B cell (primary cell): Measurements from ENCODE around the gene SGCD. TPM values are rescaled to one million over a fixed set of nuclear protein-coding genes. Genes with fewer than 3 reads are reported as not detected.

ENCODE experiments used
- ATAC-seq: fragments of 200-7000 bp; cut with Tn5 transposase; one replicate; pipeline ENCODE4 v1.10.0; 2021; ENCODE audit warnings: low read depth, mild to moderate bottlenecking, moderate number of reproducible peaks, moderate library complexity
- CTCF ChIA-PET: fragments of 350-600 bp; sonication (Branson Sonifier 250); formaldehyde crosslinking; loops from one replicate; lab custom pipeline; 2021; ENCODE audit warnings: antibody characterized with exemption, inconsistent platforms; lab: Charles Lee
- POLR2A ChIA-PET: fragments of 350-600 bp; sonication (Branson Sonifier 250); formaldehyde crosslinking; loops from one replicate; lab custom pipeline; 2021; ENCODE audit warnings: antibody characterized with exemption; lab: Charles Lee
- DNase-seq: peaks from one replicate; pipeline ENCODE4 v3.0.0; 2013
- H2AFZ ChIP-seq: 2 replicates; pipeline ENCODE4 v1.6.1; 2012; ENCODE audit warnings: mild to moderate bottlenecking, low read depth, low read length; ENCODE audit not compliant: insufficient read depth, poor library complexity, severe bottlenecking
- H3K27ac ChIP-seq, 2 donors: 1 replicate in 1 of 2; 2 replicates in 1 of 2; pipeline ENCODE4 v1.5.1; 2012 to 2013; ENCODE audit warnings: low read length in 2 of 2, mild to moderate bottlenecking in 2 of 2, moderate library complexity in 1 of 2
- H3K27me3 ChIP-seq, 4 experiments: fragments of 200-600 bp in 1 of 4; sonication (generic) in 1 of 4; replicated peaks in 1 of 4; 1 replicate in 2 of 4; 2 replicates in 2 of 4; pipeline versions ENCODE4 v1.6.1 to v1.7.0; 2013 to 2016; ENCODE audit warnings: low read length in 3 of 4, mild to moderate bottlenecking in 2 of 4, mixed read lengths in 1 of 4, moderate library complexity in 1 of 4; ENCODE audit not compliant: insufficient read depth in 4 of 4, control insufficient read depth in 3 of 4; ENCODE audit errors: control extremely low read depth in 1 of 4
- H3K36me3 ChIP-seq, 2 experiments: replicated peaks in 1 of 2; 1 replicate in 1 of 2; 2 replicates in 1 of 2; pipeline versions ENCODE4 v1.6.1 to v1.7.1; 2013; ENCODE audit warnings: low read length in 1 of 2; ENCODE audit not compliant: insufficient read depth in 2 of 2, control insufficient read depth in 1 of 2; ENCODE audit errors: control extremely low read depth in 1 of 2, extremely low read depth in 1 of 2
- H3K4me1 ChIP-seq, 2 donors: fragments of 200-600 bp in 1 of 2; sonication (generic) in 1 of 2; 1 replicate in 1 of 2; 2 replicates in 1 of 2; pipeline versions ENCODE4 v1.5.1 to v1.6.1; 2013 to 2017; ENCODE audit warnings: low read length in 2 of 2; ENCODE audit not compliant: control insufficient read depth in 2 of 2, insufficient read depth in 2 of 2
- H3K4me2 ChIP-seq: replicated peaks from 2 replicates; pipeline ENCODE3; 2012; ENCODE audit warnings: mild to moderate bottlenecking, low read depth, low read length; ENCODE audit not compliant: poor library complexity, severe bottlenecking
- H3K4me3 ChIP-seq, 5 experiments: fragments of 200-600 bp in 1 of 5; sonication (generic) in 1 of 5; 1 replicate in 3 of 5; 2 replicates in 2 of 5; pipeline versions ENCODE4 v1.5.1 to v1.7.0; 2011 to 2016; ENCODE audit warnings: low read length in 4 of 5, mild to moderate bottlenecking in 4 of 5, low read depth in 2 of 5, control low read depth in 1 of 5, moderate library complexity in 1 of 5; ENCODE audit not compliant: insufficient read depth in 1 of 5; ENCODE audit errors: control extremely low read depth in 1 of 5, extremely low read depth in 1 of 5
- H3K79me2 ChIP-seq: fragments of 200-600 bp; sonication (generic); one replicate; pipeline ENCODE4 v1.6.0; 2016; ENCODE audit warnings: low read length; ENCODE audit not compliant: control insufficient read depth, insufficient read depth
- H3K9ac ChIP-seq: fragments of 200-600 bp; sonication (generic); 2 replicates; pipeline ENCODE4 v1.6.1; 2017; ENCODE audit warnings: mild to moderate bottlenecking, low read length, moderate library complexity
- H3K9me3 ChIP-seq, 3 donors: one replicate each; pipeline versions ENCODE4 v1.6.1 to v1.7.1; 2013; ENCODE audit warnings: low read length in 2 of 3; ENCODE audit not compliant: control insufficient read depth in 2 of 3, insufficient read depth in 1 of 3; ENCODE audit errors: control extremely low read depth in 1 of 3
- H4K20me1 ChIP-seq: 2 replicates; pipeline ENCODE4 v1.6.0; 2012; ENCODE audit warnings: mild to moderate bottlenecking, low read length; ENCODE audit not compliant: insufficient read depth, control insufficient read depth, poor library complexity, severe bottlenecking
- H3K27ac Mint-ChIP-seq: one replicate; pipeline ENCODE4 v1.8.0; 2021; ENCODE audit warnings: mixed read lengths
- H3K27me3 Mint-ChIP-seq: one replicate; pipeline ENCODE4 v1.8.0; 2021; ENCODE audit warnings: mixed read lengths
- H3K4me1 Mint-ChIP-seq: one replicate; pipeline ENCODE4 v1.8.0; 2021; ENCODE audit warnings: mixed read lengths
- H3K4me3 Mint-ChIP-seq: one replicate; pipeline ENCODE4 v1.8.0; 2021; ENCODE audit warnings: mixed read lengths
- H3K9me3 Mint-ChIP-seq: one replicate; pipeline ENCODE4 v1.8.0; 2022; ENCODE audit warnings: mixed read lengths; ENCODE audit not compliant: insufficient read depth
- EZH2 ChIP-seq: IDR thresholded peaks from 2 replicates; pipeline ENCODE4 v1.6.1; 2012; ENCODE audit warnings: borderline replicate concordance, low read depth, mild to moderate bottlenecking, moderate library complexity, low read length; ENCODE audit not compliant: insufficient read depth, poor library complexity, severe bottlenecking
- WGBS: methylation state at CpG from one replicate; pipeline ENCODE4 v1.1.5; 2013; ENCODE audit warnings: missing lambda C conversion rate; ENCODE audit not compliant: insufficient coverage; 5-methylcytosine and 5-hydroxymethylcytosine counted together
- intact Hi-C: fragments of 100-400 bp; cut with micrococcal nuclease; formaldehyde crosslinking; loops from one replicate; pipeline ENCODE4 v1.10.0; 2022
- polyA plus RNA-seq: library from polyadenylated mRNA; depleted of rRNA; stranded (reverse); fragments of >200 nt; gene quantifications from 2 replicates; pipeline ENCODE4 v1.2.3, GENCODE V29; 2012
- total RNA-seq, 2 donors: library from RNA; stranded (reverse); fragments of 120-200 nt in 1 of 2; gene quantifications; 1 replicate in 1 of 2; 2 replicates in 1 of 2; pipeline versions ENCODE4 v1.2.3 to v1.2.4, GENCODE V29; 2013 to 2022
- TF ChIP-seq, protein P1 (sequence below): fragments of 200-600 bp; IDR thresholded peaks from one replicate; pipeline ENCODE4 v1.8.0; 2022; ENCODE audit warnings: antibody characterized with exemption, mild to moderate bottlenecking

The SGCD gene
- total and polyA plus RNA-seq, 2 donors (not counting 1 experiment from before 2014, with no cell fraction given) = not detected

DNA sequence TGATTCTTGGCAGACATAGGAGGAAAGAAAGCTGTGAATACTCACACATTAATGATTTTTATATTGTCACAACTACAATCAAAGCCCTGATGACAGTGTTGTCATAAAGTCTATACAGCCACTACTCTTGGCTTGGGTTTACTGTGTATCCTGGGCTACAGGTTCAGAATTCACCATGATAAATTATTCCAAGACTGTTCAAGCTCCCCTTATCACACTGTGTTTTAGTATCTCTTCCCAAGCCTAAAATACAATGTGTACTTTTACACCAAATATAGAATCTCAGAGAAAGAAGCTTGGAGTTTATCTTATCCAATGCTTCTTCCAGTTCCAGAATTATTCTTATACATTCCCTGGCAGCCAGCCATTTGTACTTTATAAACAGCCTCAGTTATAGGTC is 395.4 kb downstream of the SGCD start:
- no peaks in the 10 kb centered on the region for H3K79me2 ChIP-seq
- H3K27me3 ChIP-seq = peaks cover 0 to 3% (median 0%) of the 10 kb centered on the region in 4 experiments
- ChIA-PET POLR2A (no interaction called here), CTCF (interaction anchor here (0.8 kb wide), 1 partner anchor 18 kb away, joined by 4 read pairs; no protein-coding TSS in a partner anchor)
- TF ChIP-seq EZH2 = no peak
- TF ChIP-seq, protein P1, sequence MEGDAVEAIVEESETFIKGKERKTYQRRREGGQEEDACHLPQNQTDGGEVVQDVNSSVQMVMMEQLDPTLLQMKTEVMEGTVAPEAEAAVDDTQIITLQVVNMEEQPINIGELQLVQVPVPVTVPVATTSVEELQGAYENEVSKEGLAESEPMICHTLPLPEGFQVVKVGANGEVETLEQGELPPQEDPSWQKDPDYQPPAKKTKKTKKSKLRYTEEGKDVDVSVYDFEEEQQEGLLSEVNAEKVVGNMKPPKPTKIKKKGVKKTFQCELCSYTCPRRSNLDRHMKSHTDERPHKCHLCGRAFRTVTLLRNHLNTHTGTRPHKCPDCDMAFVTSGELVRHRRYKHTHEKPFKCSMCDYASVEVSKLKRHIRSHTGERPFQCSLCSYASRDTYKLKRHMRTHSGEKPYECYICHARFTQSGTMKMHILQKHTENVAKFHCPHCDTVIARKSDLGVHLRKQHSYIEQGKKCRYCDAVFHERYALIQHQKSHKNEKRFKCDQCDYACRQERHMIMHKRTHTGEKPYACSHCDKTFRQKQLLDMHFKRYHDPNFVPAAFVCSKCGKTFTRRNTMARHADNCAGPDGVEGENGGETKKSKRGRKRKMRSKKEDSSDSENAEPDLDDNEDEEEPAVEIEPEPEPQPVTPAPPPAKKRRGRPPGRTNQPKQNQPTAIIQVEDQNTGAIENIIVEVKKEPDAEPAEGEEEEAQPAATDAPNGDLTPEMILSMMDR = no peak
- no peak overlapping the region for H3K27ac ChIP-seq
- H3K4me1 ChIP-seq = no peaks in the 10 kb centered on the region
- no peak overlapping the region for H3K4me3 Mint-ChIP-seq
- H3K4me2 ChIP-seq = no peak overlapping the region
- no peaks in the 10 kb centered on the region for H3K4me1 Mint-ChIP-seq
- H4K20me1 ChIP-seq = no peaks in the 10 kb centered on the region
- H3K27ac Mint-ChIP-seq = no peak overlapping the region
- ATAC-seq (no peak), DNase-seq (no peak)
- H3K36me3 ChIP-seq = no peaks in the 10 kb centered on the region
- peaks cover 19% of the 10 kb centered on the region for H3K27me3 Mint-ChIP-seq
- H2AFZ ChIP-seq = no peak overlapping the region
- H3K9me3 Mint-ChIP-seq = no peaks in the 10 kb centered on the region
- H3K4me3 ChIP-seq = no peak overlapping the region
- no peaks in the 10 kb centered on the region for H3K9me3 ChIP-seq
- intact Hi-C loops = no loop called here
- H3K9ac ChIP-seq = no peak overlapping the region

DNA sequence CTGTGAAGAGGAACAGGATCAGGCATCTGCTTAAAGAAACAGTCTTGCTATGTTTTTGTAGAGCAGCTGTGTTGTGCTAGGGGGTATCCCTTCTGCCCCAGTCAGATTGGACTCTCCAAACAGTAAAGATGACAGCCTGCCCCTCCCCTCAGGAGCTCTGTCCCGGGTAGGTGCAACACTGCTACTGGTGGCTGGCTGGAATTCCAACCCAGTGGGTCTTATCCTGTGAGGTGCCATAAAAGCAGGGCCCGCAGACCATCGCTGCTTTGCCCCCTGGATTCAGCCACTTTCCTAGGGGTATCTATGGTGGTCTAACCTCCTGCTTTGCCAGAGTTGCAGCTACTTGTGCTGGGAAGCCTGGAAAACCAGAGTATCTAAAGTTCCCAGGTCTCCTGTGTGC is 408.5 kb downstream of the SGCD start:
- no peaks in the 10 kb centered on the region for H3K4me1 Mint-ChIP-seq
- ATAC-seq (no peak), DNase-seq (no peak)
- TF ChIP-seq, protein P1 = no peak
- TF ChIP-seq EZH2 = no peak
- Histone ChIP-seq H3K9me3 (no peaks in the 10 kb centered on the region), H3K27ac (no peak overlapping the region), H3K9ac (no peak overlapping the region), H3K79me2 (no peaks in the 10 kb centered on the region), H3K4me2 (no peak overlapping the region), H3K4me1 (no peaks in the 10 kb centered on the region), H4K20me1 (no peaks in the 10 kb centered on the region), H2AFZ (no peak overlapping the region), H3K27me3 (peaks cover 0 to 8% (median 0%) of the 10 kb centered on the region in 4 experiments), H3K36me3 (no peaks in the 10 kb centered on the region), H3K4me3 (no peak overlapping the region)
- ChIA-PET POLR2A (no interaction called here), CTCF (no interaction called here)
- no peaks in the 10 kb centered on the region for H3K9me3 Mint-ChIP-seq
- H3K27me3 Mint-ChIP-seq = peaks cover 22% of the 10 kb centered on the region
- intact Hi-C loops = no loop called here
- no peak overlapping the region for H3K27ac Mint-ChIP-seq
- H3K4me3 Mint-ChIP-seq = no peak overlapping the region
- 67% methylated on average over 3 of the region's 3 CpGs for WGBS
